HCT116 (cell line): ENCODE data around the gene FAM135A. TPM values are rescaled to one million over a fixed set of nuclear protein-coding genes. Genes with fewer than 3 reads are reported as not detected.
"Not testable (repeated sequence)": the region's sequence is repeated elsewhere in the genome, so short reads cannot be mapped to it uniquely, and the experiment has no call there.

Source experiments
- ATAC-seq: fragments of 200-7000 bp; cut with Tn5 transposase; 2 replicates; pipeline ENCODE4 v1.9.1; 2020; ENCODE audit warnings: mild to moderate bottlenecking, moderate library complexity
- BruUV-seq: library from RNA; stranded (reverse); fragments of 400-500 nt; replicated peaks from 2 replicates; lab custom pipeline; 2021; lab: Mats Ljungman, UMichigan
- CTCF ChIA-PET: fragments of 300-600 bp; sonication (Branson Sonifier 250); formaldehyde crosslinking; loops from one replicate; lab custom pipeline; 2021; ENCODE audit warnings: antibody characterized with exemption; lab: Charles Lee
- POLR2A ChIA-PET: fragments of 300-600, 350-600 bp; sonication (Branson Sonifier 250); formaldehyde crosslinking; loops from one replicate; lab custom pipeline; 2021; ENCODE audit warnings: antibody characterized with exemption; lab: Charles Lee
- RAD21 ChIA-PET, 2 experiments: fragments of 300-600 bp; sonication (Branson Sonifier 250); formaldehyde crosslinking; loops; one replicate each; lab custom pipeline; 2023; ENCODE audit warnings: low total read pairs in 2 of 2; ENCODE audit not compliant: uncharacterized antibody in 2 of 2, unreplicated experiment in 2 of 2, low non-redundant PET in 1 of 2; lab: Charles Lee
- DNase-seq: peaks from one replicate; pipeline ENCODE4 v3.0.0-alpha.2; 2010; ENCODE audit warnings: low read depth, low spot score
- H2AFZ ChIP-seq: fragments of 200-600 bp; shearing (Covaris generic), sonication (generic); 2 replicates; pipeline ENCODE4 v1.6.1; 2017; ENCODE audit warnings: low read depth, mixed run types, mixed read lengths, antibody characterized with exemption, low read length; ENCODE audit not compliant: poor library complexity, severe bottlenecking
- H3K27ac ChIP-seq: 2 replicates; pipeline ENCODE4 v1.5.1; 2012; ENCODE audit warnings: low read depth, low read length
- H3K27me3 ChIP-seq: fragments of 200-600 bp; sonication (generic); 2 replicates; pipeline ENCODE4 v1.6.1; 2016; ENCODE audit warnings: mixed run types, low read length, mixed read lengths; ENCODE audit not compliant: insufficient read depth
- H3K36me3 ChIP-seq, 2 experiments: fragments of 200-500 bp in 1 of 2; fragments of 200-600 bp in 1 of 2; sonication (Bioruptor generic) in 1 of 2; sonication (generic) in 1 of 2; 2 replicates each; pipeline versions ENCODE4 v1.5.1 to v1.6.1; 2014 to 2016; ENCODE audit warnings: low read length in 2 of 2, inconsistent platforms in 1 of 2, mixed read lengths in 1 of 2, mixed run types in 1 of 2; ENCODE audit not compliant: insufficient read depth in 2 of 2, control insufficient read depth in 1 of 2
- H3K4me1 ChIP-seq, 2 experiments: fragments of 200-600 bp in 1 of 2; sonication (generic) in 1 of 2; 2 replicates each; pipeline versions ENCODE4 v1.5.1 to v1.6.1; 2012 to 2017; ENCODE audit warnings: low read length in 2 of 2, inconsistent platforms in 1 of 2, mild to moderate bottlenecking in 1 of 2, mixed read lengths in 1 of 2, mixed run types in 1 of 2, moderate library complexity in 1 of 2; ENCODE audit not compliant: insufficient read depth in 2 of 2, control insufficient read depth in 1 of 2
- H3K4me2 ChIP-seq: fragments of 200-600 bp; sonication (generic); 2 replicates; pipeline ENCODE4 v1.6.1; 2017; ENCODE audit warnings: mixed run types, low read length, mixed read lengths
- H3K4me3 ChIP-seq, 2 experiments: fragments of 200-600 bp in 1 of 2; sonication (generic) in 1 of 2; replicated peaks in 1 of 2; 2 replicates each; pipeline ENCODE4 v1.5.1; 2011 to 2016; ENCODE audit warnings: low read length in 2 of 2, control low read depth in 1 of 2, low read depth in 1 of 2, mild to moderate bottlenecking in 1 of 2, mixed read lengths in 1 of 2, mixed run types in 1 of 2
- H3K79me2 ChIP-seq: fragments of 200-600 bp; sonication (generic); 2 replicates; pipeline ENCODE4 v1.6.1; 2017; ENCODE audit warnings: mild to moderate bottlenecking, mixed run types, low read length, moderate library complexity, mixed read lengths; ENCODE audit not compliant: insufficient read depth
- H3K9ac ChIP-seq: fragments of 200-600 bp; sonication (generic); 2 replicates; pipeline ENCODE4 v1.6.1; 2016; ENCODE audit warnings: low read length, mixed read lengths
- H3K9me2 ChIP-seq: fragments of 200-600 bp; sonication (generic), shearing (Covaris generic); 2 replicates; pipeline ENCODE4 v1.6.1; 2017; ENCODE audit warnings: mixed run types, mild to moderate bottlenecking, moderate library complexity; ENCODE audit not compliant: insufficient read depth
- H3K9me3 ChIP-seq, 2 experiments: fragments of 200-500 bp in 1 of 2; fragments of 200-600 bp in 1 of 2; sonication (Bioruptor generic) in 1 of 2; sonication (generic) in 1 of 2; 2 replicates each; pipeline ENCODE4 v1.6.1; 2014 to 2017; ENCODE audit warnings: low read length in 2 of 2, mixed read lengths in 2 of 2, inconsistent platforms in 1 of 2, low read depth in 1 of 2, mild to moderate bottlenecking in 1 of 2, mixed run types in 1 of 2, moderate library complexity in 1 of 2; ENCODE audit not compliant: control insufficient read depth in 1 of 2, insufficient read depth in 1 of 2
- H4K20me1 ChIP-seq: fragments of 200-600 bp; sonication (generic), shearing (Covaris generic); 2 replicates; pipeline ENCODE4 v1.6.1; 2017; ENCODE audit warnings: mixed run types, mild to moderate bottlenecking, moderate library complexity; ENCODE audit not compliant: insufficient read depth
- ATF3 ChIP-seq: IDR thresholded peaks from 2 replicates; pipeline ENCODE4 v1.6.1; 2012
- CBX3 ChIP-seq: IDR thresholded peaks from 2 replicates; pipeline ENCODE4 v1.6.1; 2012; ENCODE audit warnings: low read depth
- CTCF ChIP-seq, 3 experiments: fragments of 200-600 bp in 1 of 3; sonication (generic) in 1 of 3; IDR thresholded peaks in 2 of 3; conservative IDR thresholded peaks in 1 of 3; 2 replicates each; pipeline ENCODE4 v1.5.1; 2012 to 2017; ENCODE audit warnings: low read depth in 2 of 3, low read length in 2 of 3, antibody characterized with exemption in 1 of 3, borderline replicate concordance in 1 of 3, control low read depth in 1 of 3, mild to moderate bottlenecking in 1 of 3, mixed read lengths in 1 of 3, mixed run types in 1 of 3, moderate library complexity in 1 of 3; ENCODE audit not compliant: insufficient read depth in 1 of 3
- EZH2phosphoT487 ChIP-seq: fragments of 200-600 bp; IDR thresholded peaks from 2 replicates; pipeline ENCODE4 v1.6.1; 2018; ENCODE audit warnings: antibody characterized with exemption, borderline replicate concordance
- FOSL1 ChIP-seq: IDR thresholded peaks from 2 replicates; pipeline ENCODE4 v1.6.1; 2012; ENCODE audit warnings: low read depth
- MAX ChIP-seq: IDR thresholded peaks from 2 replicates; pipeline ENCODE4 v1.6.1; 2012
- RAD21 ChIP-seq: IDR thresholded peaks from 2 replicates; pipeline ENCODE4 v1.6.1; 2012; ENCODE audit warnings: low read depth, mild to moderate bottlenecking
- SIN3A ChIP-seq: IDR thresholded peaks from 2 replicates; pipeline ENCODE4 v1.6.1; 2012; ENCODE audit warnings: low read depth
- SRF ChIP-seq: IDR thresholded peaks from 2 replicates; pipeline ENCODE4 v1.6.1; 2012; ENCODE audit warnings: low read depth
- ZBTB33 ChIP-seq: IDR thresholded peaks from 2 replicates; pipeline ENCODE4 v1.6.1; 2011; ENCODE audit warnings: mild to moderate bottlenecking, low read length, moderate library complexity; ENCODE audit not compliant: insufficient replicate concordance; ENCODE audit errors: extremely low read depth
- intact Hi-C: fragments of 100-400 bp; cut with micrococcal nuclease; formaldehyde crosslinking; loops from 2 replicates; pipeline ENCODE4 v1.10.0; 2022
- total RNA-seq: library from RNA; stranded (reverse); gene quantifications from one replicate; pipeline ENCODE4 v1.2.1, GENCODE V29; 2021; ENCODE audit not compliant: unreplicated experiment

FAM135A gene
- total RNA-seq, 1 experiment from 2014 or later = 20.8 TPM

GRCh38 chr6:70551566-70551965 lies 138.3 kb downstream of the FAM135A start:
- Histone ChIP-seq H3K4me2 (no peak overlapping the region), H3K79me2 (no peaks in the 10 kb centered on the region), H2AFZ (no peak overlapping the region), H3K9ac (no peak overlapping the region), H3K27ac (no peak overlapping the region), H3K9me3 (no peaks in the 10 kb centered on the region), H3K4me1 (no peaks in the 10 kb centered on the region), H3K27me3 (no peaks in the 10 kb centered on the region), H3K4me3 (no peak overlapping the region), H3K36me3 (no peaks in the 10 kb centered on the region), H3K9me2 (no peaks in the 10 kb centered on the region), H4K20me1 (no peaks in the 10 kb centered on the region)
- RAD21 ChIA-PET = no interaction called here
- no TSS peak for BruUV-seq
- POLR2A ChIA-PET = no interaction called here
- TF ChIP-seq ZBTB33 (no peak), MAX (no peak), ATF3 (no peak), CTCF (IDR thresholded peaks at IDR 0.05 in 2 of 3, conservative IDR thresholded peaks at IDR 0.05 in 1 of 3; ENCODE audit: borderline replicate concordance in 1 of 3, insufficient read depth in 1 of 3, low read depth in 2 of 3, low read length in 2 of 3) (0 out of 6 replicates have a peak, but pooled peaks of 1 of the 3 experiments have one; percentile 14), EZH2phosphoT487 (no peak), FOSL1 (no peak), SRF (no peak), SIN3A (no peak), RAD21 (peak; percentile 26; the same call in 1 of the 2 replicates), CBX3 (no peak)
- no peak for ATAC-seq
- intact Hi-C loops = no loop called here
- CTCF ChIA-PET = no interaction called here
- no peak for DNase-seq

GRCh38 chr6:70552286-70552940 lies 139.1 kb downstream of the FAM135A start:
- intact Hi-C loops, H3K36me3 ChIP-seq, H3K4me3 ChIP-seq, BruUV-seq, RAD21 ChIA-PET, H3K9ac ChIP-seq, H3K9me2 ChIP-seq, H3K27me3 ChIP-seq, H3K4me2 ChIP-seq, H2AFZ ChIP-seq, H3K9me3 ChIP-seq, DNase-seq, H3K4me1 ChIP-seq, POLR2A ChIA-PET, H3K79me2 ChIP-seq, CTCF ChIA-PET, ATAC-seq, H3K27ac ChIP-seq, H4K20me1 ChIP-seq: not testable (repeated sequence)
